ENCODE data around the gene NTRK3.

Gene NTRK3

GRCh38 chr15:88108991-88109390, 147.5 kb downstream of the NTRK3 start:
- Histone ChIP-seq H4K20me1 (ENCODE audit: control insufficient read depth, insufficient read depth, low read depth, low read length) (no peaks in the 10 kb centered on the region), H3K79me2 (ENCODE audit: control insufficient read depth, low read length) (no peaks in the 10 kb centered on the region), H3K9me3 (ENCODE audit: control insufficient read depth, insufficient read depth, low read length) (no peaks in the 10 kb centered on the region), H3K4me3 (ENCODE audit: low read length) (no peak overlapping the region), H3K4me2 (ENCODE audit: low read length) (no peak overlapping the region), H3K36me3 (ENCODE audit: control insufficient read depth, low read length) (no peaks in the 10 kb centered on the region), H3K27me3 (ENCODE audit: control insufficient read depth, low read length) (no peaks in the 10 kb centered on the region), H3K9me2 (replicated peaks; ENCODE audit: control insufficient read depth, low read length) (no peaks in the 10 kb centered on the region), H3F3A (ENCODE audit: control insufficient read depth, insufficient read depth) (no peaks in the 10 kb centered on the region), H3K4me1 (ENCODE audit: control insufficient read depth, low read length) (no peaks in the 10 kb centered on the region), H3K27ac (ENCODE audit: low read depth, low read length) (no peak overlapping the region)
- TF ChIP-seq CTCF (IDR thresholded peaks at IDR 0.05; ENCODE audit: low read depth, low read length, poor library complexity, severe bottlenecking) (no peak), EZH2phosphoT487 (IDR thresholded peaks at IDR 0.05; ENCODE audit: borderline replicate concordance, low read length) (no peak)

GRCh38 chr15:88108477-88108876, 148.1 kb downstream of the NTRK3 start:
- Histone ChIP-seq H3K4me1 (ENCODE audit: control insufficient read depth, low read length) (no peaks in the 10 kb centered on the region), H3K9me3 (ENCODE audit: control insufficient read depth, insufficient read depth, low read length) (no peaks in the 10 kb centered on the region), H3K4me2 (ENCODE audit: low read length) (no peak overlapping the region), H3K36me3 (ENCODE audit: control insufficient read depth, low read length) (no peaks in the 10 kb centered on the region), H3F3A (ENCODE audit: control insufficient read depth, insufficient read depth) (no peaks in the 10 kb centered on the region), H3K27ac (ENCODE audit: low read depth, low read length) (no peak overlapping the region), H3K9me2 (replicated peaks; ENCODE audit: control insufficient read depth, low read length) (no peaks in the 10 kb centered on the region), H3K4me3 (ENCODE audit: low read length) (no peak overlapping the region), H3K79me2 (ENCODE audit: control insufficient read depth, low read length) (no peaks in the 10 kb centered on the region), H4K20me1 (ENCODE audit: control insufficient read depth, insufficient read depth, low read depth, low read length) (no peaks in the 10 kb centered on the region), H3K27me3 (ENCODE audit: control insufficient read depth, low read length) (no peaks in the 10 kb centered on the region)
- TF ChIP-seq EZH2phosphoT487 (IDR thresholded peaks at IDR 0.05; ENCODE audit: borderline replicate concordance, low read length) (no peak), CTCF (IDR thresholded peaks at IDR 0.05; ENCODE audit: low read depth, low read length, poor library complexity, severe bottlenecking) (no peak)

GRCh38 chr15:88106074-88106473, 150.5 kb downstream of the NTRK3 start:
- no peak for TF ChIP-seq CTCF (IDR thresholded peaks at IDR 0.05; ENCODE audit: low read depth, low read length, poor library complexity, severe bottlenecking)
- TF ChIP-seq EZH2phosphoT487 (IDR thresholded peaks at IDR 0.05; ENCODE audit: borderline replicate concordance, low read length), result no peak
- no peaks in the 10 kb centered on the region for H3K36me3 ChIP-seq (ENCODE audit: control insufficient read depth, low read length)
- H3K27me3 ChIP-seq (ENCODE audit: control insufficient read depth, low read length), result no peaks in the 10 kb centered on the region
- H3K9me3 ChIP-seq (ENCODE audit: control insufficient read depth, insufficient read depth, low read length), result no peaks in the 10 kb centered on the region
- H3K27ac ChIP-seq (ENCODE audit: low read depth, low read length), result no peak overlapping the region
- no peaks in the 10 kb centered on the region for H4K20me1 ChIP-seq (ENCODE audit: control insufficient read depth, insufficient read depth, low read depth, low read length)
- H3K9me2 ChIP-seq (replicated peaks; ENCODE audit: control insufficient read depth, low read length), result no peaks in the 10 kb centered on the region
- H3K4me3 ChIP-seq (ENCODE audit: low read length), result no peak overlapping the region
- no peak overlapping the region for H3K4me2 ChIP-seq (ENCODE audit: low read length)
- no peaks in the 10 kb centered on the region for H3F3A ChIP-seq (ENCODE audit: control insufficient read depth, insufficient read depth)
- no peaks in the 10 kb centered on the region for H3K79me2 ChIP-seq (ENCODE audit: control insufficient read depth, low read length)
- H3K4me1 ChIP-seq (ENCODE audit: control insufficient read depth, low read length), result no peaks in the 10 kb centered on the region

- H3K4me3 ChIP-seq (ENCODE audit: low read length), result no peak overlapping the region
- TF ChIP-seq CTCF (IDR thresholded peaks at IDR 0.05; ENCODE audit: low read depth, low read length, poor library complexity, severe bottlenecking) (no peak), EZH2phosphoT487 (IDR thresholded peaks at IDR 0.05; ENCODE audit: borderline replicate concordance, low read length) (no peak)
- H3K79me2 ChIP-seq (ENCODE audit: control insufficient read depth, low read length), result no peaks in the 10 kb centered on the region
- no peak overlapping the region for H3K4me2 ChIP-seq (ENCODE audit: low read length)
- no peaks in the 10 kb centered on the region for H3K4me1 ChIP-seq (ENCODE audit: control insufficient read depth, low read length)
- no peaks in the 10 kb centered on the region for H3K27me3 ChIP-seq (ENCODE audit: control insufficient read depth, low read length)
- H3K36me3 ChIP-seq (ENCODE audit: control insufficient read depth, low read length), result no peaks in the 10 kb centered on the region
- H3K27ac ChIP-seq (ENCODE audit: low read depth, low read length), result no peak overlapping the region
- no peaks in the 10 kb centered on the region for H4K20me1 ChIP-seq (ENCODE audit: control insufficient read depth, insufficient read depth, low read depth, low read length)
- no peaks in the 10 kb centered on the region for H3F3A ChIP-seq (ENCODE audit: control insufficient read depth, insufficient read depth)
- H3K9me3 ChIP-seq (ENCODE audit: control insufficient read depth, insufficient read depth, low read length), result no peaks in the 10 kb centered on the region
- no peaks in the 10 kb centered on the region for H3K9me2 ChIP-seq (replicated peaks; ENCODE audit: control insufficient read depth, low read length)
These were observed 152.2 kb downstream of the NTRK3 start for GRCh38 chr15:88104357-88104756.
